K562 (cell line): ENCODE data around the gene OR2C1. TPM values are rescaled to one million over a fixed set of nuclear protein-coding genes. Genes with fewer than 3 reads are reported as not detected.

ENCODE experiments used
- ATF2 ChIP-seq: sonication (generic); formaldehyde crosslinking; IDR thresholded peaks from 2 replicates; pipeline ENCODE4 v1.8.1; 2022; ENCODE audit warnings: missing genetic modification reagents
- CEBPB ChIP-seq: fragments of 450-650 bp; IDR thresholded peaks from 2 replicates; pipeline ENCODE4 v1.6.1; 2016; ENCODE audit warnings: missing genetic modification characterization, missing compliant biosample characterization
- CHD7 ChIP-seq: fragments of 200-600 bp; sonication (generic); IDR thresholded peaks from one replicate; pipeline ENCODE4 v1.6.1; 2012; ENCODE audit warnings: mild to moderate bottlenecking, low read depth, low read length, inconsistent platforms
- IRF2 ChIP-seq: sonication (generic); formaldehyde crosslinking; IDR thresholded peaks from 2 replicates; pipeline ENCODE4 v1.8.1; 2022; ENCODE audit warnings: mild to moderate bottlenecking, missing genetic modification reagents
- MTA3 ChIP-seq: fragments of 450-650 bp; formaldehyde crosslinking; IDR thresholded peaks from 2 replicates; pipeline ENCODE4 v1.6.1; 2017; ENCODE audit warnings: mild to moderate bottlenecking, borderline replicate concordance
- NFIC ChIP-seq: fragments of 450-650 bp; IDR thresholded peaks from 2 replicates; pipeline ENCODE4 v1.6.1; 2017; ENCODE audit warnings: mild to moderate bottlenecking, inconsistent platforms
- NR1H2 ChIP-seq: sonication (generic); formaldehyde crosslinking; IDR thresholded peaks from 2 replicates; pipeline ENCODE4 v1.4.0; 2020; ENCODE audit warnings: mild to moderate bottlenecking, missing genetic modification reagents
- POLR2H ChIP-seq: IDR thresholded peaks from 2 replicates; pipeline ENCODE4 v1.6.1; 2016; ENCODE audit warnings: missing genetic modification characterization, low read depth, mild to moderate bottlenecking, control low read depth, missing compliant biosample characterization, moderate library complexity
- SETDB1 ChIP-seq: IDR thresholded peaks from one replicate; pipeline ENCODE4 v1.6.1; 2012; ENCODE audit warnings: low read length, control low read depth, inconsistent platforms
- TCF7L2 ChIP-seq: fragments of 150-350 bp; IDR thresholded peaks from 2 replicates; pipeline ENCODE4 v1.6.1; 2016; ENCODE audit warnings: low read depth, mild to moderate bottlenecking, low read length, moderate library complexity
- TEAD1 ChIP-seq, 2 experiments: fragments of 450-650 bp in 1 of 2; sonication (generic) in 1 of 2; formaldehyde crosslinking; IDR thresholded peaks; 2 replicates each; pipeline versions ENCODE4 v1.4.0 to v1.8.0; 2020 to 2022; ENCODE audit warnings: mild to moderate bottlenecking in 2 of 2, missing genetic modification reagents in 1 of 2
- TFE3 ChIP-seq: fragments of 450-650 bp; formaldehyde crosslinking; IDR thresholded peaks from 2 replicates; pipeline ENCODE4 v1.4.0; 2020; ENCODE audit warnings: mild to moderate bottlenecking, mixed read lengths
- ZC3H8 ChIP-seq: fragments of 450-650 bp; IDR thresholded peaks from 2 replicates; pipeline ENCODE4 v1.6.1; 2017
- polyA plus RNA-seq, 8 experiments: library from polyadenylated mRNA; depleted of rRNA in 4 of 8; stranded (reverse) in 5 of 8; unstranded in 3 of 8; fragments of >200 nt; fragmentation: Nextera tagmentation in 2 of 8; fragmentation: Illumina TruSeq in 1 of 8; extraction: Ambion mirVana in 2 of 8; extraction: Trizol in 1 of 8; gene quantifications; 2 replicates each; pipeline versions ENCODE4 v1.2.1 to v1.2.3, GENCODE V29; 2011 to 2014; ENCODE audit warnings: inconsistent platforms in 1 of 8, missing spikeins in 1 of 8
- total RNA-seq, 7 experiments: library from RNA; depleted of rRNA in 6 of 7; stranded (reverse); fragments of >200 nt in 6 of 7; fragmentation: Illumina TruSeq in 2 of 7; extraction: Trizol in 2 of 7; gene quantifications; 2 replicates each; pipeline versions ENCODE4 v1.2.1 to v1.2.3, GENCODE V29; 2011 to 2021; ENCODE audit warnings: low replicate concordance in 1 of 7

Gene OR2C1
- total and polyA plus RNA-seq, 9 of the 15 experiments (the other 6 are each of a cell fraction or from before 2014, with no cell fraction given), result not detected

GRCh38 chr16:3400779-3401688, 45.3 kb downstream of the OR2C1 start, which contains the start of the genes ZNF174 and ZSCAN32 (continued):
- TF ChIP-seq CHD7 (no peak), MTA3 (0 out of 2 replicates have a peak, but pooled peaks have one; percentile 83), CEBPB (tag) (no peak), ZC3H8 (no peak), TCF7L2 (no peak), IRF2 (no peak), SETDB1 (no peak), NFIC (no peak), TFE3 (no peak), POLR2H (tag) (peak; percentile 60), NR1H2 (CRISPR knock-in tag) (no peak), ATF2 (CRISPR knock-in tag) (no peak), TEAD1 (CRISPR knock-in tag; IDR thresholded peaks at IDR 0.05) (peak in 1 of 2 experiments; percentile 66; a peak in 1 of 4 replicates)
